ENCODE results near the gene ZC3H8. TPM values are rescaled to one million over a fixed set of nuclear protein-coding genes. Genes with fewer than 3 reads are reported as not detected.
A peak's percentile ranks its signal among the peaks of the same experiment; 100 is the strongest.

The ZC3H8 gene
- total and polyA plus RNA-seq, 9 donors, result 12.1 to 16.2 (median 15.2) TPM

- DNase-seq, result peak; percentile 25
- no peak overlapping the region for H3K4me3 ChIP-seq (ENCODE audit: low read length)
- H3K9me3 ChIP-seq (replicated peaks; ENCODE audit: control insufficient read depth, low read depth, low read length), result no peaks in the 10 kb centered on the region
- 86% methylated on average over 6 of the region's 10 CpGs for WGBS (ENCODE audit: insufficient coverage)
- no peaks in the 10 kb centered on the region for H3K36me3 ChIP-seq (ENCODE audit: control insufficient read depth, insufficient read depth, low read length)
- H3K27me3 ChIP-seq (ENCODE audit: control insufficient read depth, insufficient read depth, low read length), result no peaks in the 10 kb centered on the region
- no peak overlapping the region for H3K27ac ChIP-seq (ENCODE audit: low read length)
- no peaks in the 10 kb centered on the region for H3K4me1 ChIP-seq (ENCODE audit: control insufficient read depth, insufficient read depth, low read length)
These were observed 86.3 kb downstream of the ZC3H8 start for GRCh38 chr2:112168422-112169124.

- Histone ChIP-seq H3K4me3 (ENCODE audit: low read length) (no peak overlapping the region), H3K27me3 (ENCODE audit: control insufficient read depth, insufficient read depth, low read length) (no peaks in the 10 kb centered on the region), H3K36me3 (ENCODE audit: control insufficient read depth, insufficient read depth, low read length) (no peaks in the 10 kb centered on the region), H3K4me1 (ENCODE audit: control insufficient read depth, insufficient read depth, low read length) (peaks cover under 1% of the 10 kb centered on the region), H3K27ac (ENCODE audit: low read length) (no peak overlapping the region), H3K9me3 (replicated peaks; ENCODE audit: control insufficient read depth, low read depth, low read length) (no peaks in the 10 kb centered on the region)
- DNase-seq, result no peak
- 88% methylated on average over 7 of the region's 14 CpGs for WGBS (ENCODE audit: insufficient coverage)
These were observed 87.9 kb downstream of the ZC3H8 start for GRCh38 chr2:112166806-112167499.

GRCh38 chr2:112165296-112165695 is 89.5 kb downstream of the ZC3H8 start:
- Histone ChIP-seq H3K36me3 (ENCODE audit: control insufficient read depth, insufficient read depth, low read length) (no peaks in the 10 kb centered on the region), H3K4me3 (ENCODE audit: low read length) (no peak overlapping the region), H3K27ac (ENCODE audit: low read length) (no peak overlapping the region), H3K4me1 (ENCODE audit: control insufficient read depth, insufficient read depth, low read length) (peaks cover 12% of the 10 kb centered on the region), H3K27me3 (ENCODE audit: control insufficient read depth, insufficient read depth, low read length) (no peaks in the 10 kb centered on the region), H3K9me3 (replicated peaks; ENCODE audit: control insufficient read depth, low read depth, low read length) (no peaks in the 10 kb centered on the region)
- no peak for DNase-seq
- 88% methylated on average over 1 of the region's 4 CpGs for WGBS (ENCODE audit: insufficient coverage)

GRCh38 chr2:112164876-112165275 is 90.0 kb downstream of the ZC3H8 start:
- Histone ChIP-seq H3K4me1 (ENCODE audit: control insufficient read depth, insufficient read depth, low read length) (peaks cover 12% of the 10 kb centered on the region), H3K4me3 (ENCODE audit: low read length) (no peak overlapping the region), H3K27ac (ENCODE audit: low read length) (no peak overlapping the region), H3K9me3 (replicated peaks; ENCODE audit: control insufficient read depth, low read depth, low read length) (no peaks in the 10 kb centered on the region), H3K36me3 (ENCODE audit: control insufficient read depth, insufficient read depth, low read length) (no peaks in the 10 kb centered on the region), H3K27me3 (ENCODE audit: control insufficient read depth, insufficient read depth, low read length) (no peaks in the 10 kb centered on the region)
- DNase-seq, result no peak
- 81% methylated on average over 11 of the region's 11 CpGs for WGBS (ENCODE audit: insufficient coverage)

- H3K4me1 ChIP-seq (ENCODE audit: control insufficient read depth, insufficient read depth, low read length), result peaks cover 12% of the 10 kb centered on the region
- no peak overlapping the region for H3K4me3 ChIP-seq (ENCODE audit: low read length)
- no peaks in the 10 kb centered on the region for H3K27me3 ChIP-seq (ENCODE audit: control insufficient read depth, insufficient read depth, low read length)
- no peak for DNase-seq
- WGBS (ENCODE audit: insufficient coverage), result 77% methylated on average over 9 of the region's 9 CpGs
- H3K27ac ChIP-seq (ENCODE audit: low read length), result no peak overlapping the region
- no peaks in the 10 kb centered on the region for H3K9me3 ChIP-seq (replicated peaks; ENCODE audit: control insufficient read depth, low read depth, low read length)
- H3K36me3 ChIP-seq (ENCODE audit: control insufficient read depth, insufficient read depth, low read length), result no peaks in the 10 kb centered on the region
These were observed 91.3 kb downstream of the ZC3H8 start for GRCh38 chr2:112163541-112163981.

GRCh38 chr2:112162956-112163355 is 91.9 kb downstream of the ZC3H8 start:
- 85% methylated on average over 11 of the region's 11 CpGs for WGBS (ENCODE audit: insufficient coverage)

GRCh38 chr2:112162341-112162740 is 92.5 kb downstream of the ZC3H8 start:
- H3K9me3 ChIP-seq (replicated peaks; ENCODE audit: control insufficient read depth, low read depth, low read length), result no peaks in the 10 kb centered on the region
- no peak overlapping the region for H3K4me3 ChIP-seq (ENCODE audit: low read length)
- DNase-seq, result no peak
- H3K27me3 ChIP-seq (ENCODE audit: control insufficient read depth, insufficient read depth, low read length), result no peaks in the 10 kb centered on the region
- H3K36me3 ChIP-seq (ENCODE audit: control insufficient read depth, insufficient read depth, low read length), result no peaks in the 10 kb centered on the region
- WGBS (ENCODE audit: insufficient coverage), result 83% methylated on average over 3 of the region's 6 CpGs
- no peak overlapping the region for H3K27ac ChIP-seq (ENCODE audit: low read length)
- peaks cover 12% of the 10 kb centered on the region for H3K4me1 ChIP-seq (ENCODE audit: control insufficient read depth, insufficient read depth, low read length)

More at GRCh38 chr2:112162956-112163355, 91.9 kb downstream of the ZC3H8 start:
- Histone ChIP-seq H3K4me1 (ENCODE audit: control insufficient read depth, insufficient read depth, low read length) (peaks cover 12% of the 10 kb centered on the region), H3K4me3 (ENCODE audit: low read length) (no peak overlapping the region), H3K27ac (ENCODE audit: low read length) (no peak overlapping the region), H3K36me3 (ENCODE audit: control insufficient read depth, insufficient read depth, low read length) (no peaks in the 10 kb centered on the region), H3K27me3 (ENCODE audit: control insufficient read depth, insufficient read depth, low read length) (no peaks in the 10 kb centered on the region), H3K9me3 (replicated peaks; ENCODE audit: control insufficient read depth, low read depth, low read length) (no peaks in the 10 kb centered on the region)
- DNase-seq, result no peak

Other genes with a start within 250 kb of the ZC3H8 start
- 12.9 TPM for gene TMEM87B, start 199.8 kb downstream of the ZC3H8 start, total RNA-seq
- gene TMEM87B, start 199.8 kb downstream of the ZC3H8 start, polyA plus RNA-seq (ENCODE audit: insufficient read depth in 1 of 8, insufficient read length in 8 of 8, low replicate concordance in 1 of 8), result 10 to 100 TPM; 11.6 to 24.5 (median 15.1) TPM
- gene FBLN7, start 116.7 kb downstream of the ZC3H8 start, total RNA-seq, result 5.1 TPM
- 10 to 100 TPM in 7 of 8 donors, 1 to 10 TPM in 1; 8.2 to 17.2 (median 12.4) TPM for gene FBLN7, start 116.7 kb downstream of the ZC3H8 start, polyA plus RNA-seq (ENCODE audit: insufficient read depth in 1 of 8, insufficient read length in 8 of 8, low replicate concordance in 1 of 8)
- 8.2 TPM for gene ZC3H6, start 20.6 kb upstream of the ZC3H8 start, total RNA-seq
- gene ZC3H6, start 20.6 kb upstream of the ZC3H8 start, polyA plus RNA-seq (ENCODE audit: insufficient read depth in 1 of 8, insufficient read length in 8 of 8, low replicate concordance in 1 of 8), result 1 to 10 TPM; 3.3 to 5.7 (median 4.4) TPM
- 10.2 TPM for gene RGPD8, start 178.6 kb upstream of the ZC3H8 start, total RNA-seq
- gene RGPD8, start 178.6 kb upstream of the ZC3H8 start, polyA plus RNA-seq (ENCODE audit: insufficient read depth in 1 of 8, insufficient read length in 8 of 8, low replicate concordance in 1 of 8), result 1 to 10 TPM in 7 of 8 donors, under 1 TPM in 1; 0.72 to 3.0 (median 1.8) TPM
- gene TTL, start 227.1 kb upstream of the ZC3H8 start, total RNA-seq, result 36.3 TPM
- 10 to 100 TPM; 28.8 to 43.5 (median 38.7) TPM for gene TTL, start 227.1 kb upstream of the ZC3H8 start, polyA plus RNA-seq (ENCODE audit: insufficient read depth in 1 of 8, insufficient read length in 8 of 8, low replicate concordance in 1 of 8)